Thyroid gland (tissue), 4 donors: ENCODE measurements around the gene DCAF12. TPM values are rescaled to one million over a fixed set of nuclear protein-coding genes. Genes with fewer than 3 reads are reported as not detected.

Experiments used
- DNase-seq, 2 donors: peaks; one replicate each; pipeline ENCODE4 v3.0.0-alpha.2; 2019
- H3K27ac ChIP-seq, 3 donors: fragments of 200-600 bp; sonication (generic); 1 replicate in 2 of 3; 2 replicates in 1 of 3; pipeline ENCODE4 v1.5.1; 2016 to 2019; ENCODE audit warnings: mild to moderate bottlenecking in 1 of 3, moderate library complexity in 1 of 3
- H3K27me3 ChIP-seq: fragments of 200-600 bp; sonication (generic); one replicate; pipeline ENCODE4 v1.5.1; 2019
- H3K36me3 ChIP-seq, 2 donors: fragments of 200-600 bp; sonication (generic); one replicate each; pipeline ENCODE4 v1.5.1; 2016 to 2019
- H3K4me1 ChIP-seq, 2 donors: fragments of 200-600 bp; sonication (generic); one replicate each; pipeline ENCODE4 v1.5.1; 2017 to 2019
- H3K4me3 ChIP-seq, 3 donors: fragments of 200-600 bp; sonication (generic); replicated peaks in 1 of 3; 1 replicate in 2 of 3; 2 replicates in 1 of 3; pipeline ENCODE4 v1.5.1; 2016; ENCODE audit warnings: mild to moderate bottlenecking in 1 of 3
- H3K9me3 ChIP-seq: fragments of 200-600 bp; sonication (generic); one replicate; pipeline ENCODE4 v1.5.1; 2017
- POLR2A ChIP-seq, 2 donors: fragments of 450-650 bp; IDR thresholded peaks; one replicate each; pipeline ENCODE4 v1.6.1; 2017; ENCODE audit warnings: antibody characterized with exemption in 2 of 2, mild to moderate bottlenecking in 2 of 2, moderate library complexity in 1 of 2
- WGBS, 2 donors: methylation state at CpG; one replicate each; pipeline ENCODE4 v1.1.5; 2017; 5-methylcytosine and 5-hydroxymethylcytosine counted together
- intact Hi-C: fragments of 100-400 bp; cut with DNase I; formaldehyde crosslinking; loops from one replicate; pipeline ENCODE4 v1.15.1; 2023
- total RNA-seq, 4 donors: library from RNA; depleted of rRNA; stranded (reverse); fragments of >200 nt; gene quantifications; one replicate each; pipeline ENCODE4 v1.2.3, GENCODE V29; 2016
- TF ChIP-seq, protein P1 (sequence below), 6 experiments: fragments of 200-600 bp in 3 of 6; fragments of 450-650 bp in 3 of 6; sonication (generic) in 3 of 6; IDR thresholded peaks; one replicate each; pipeline ENCODE4 v1.5.1; 2016 to 2019; ENCODE audit warnings: antibody characterized with exemption in 6 of 6, mild to moderate bottlenecking in 2 of 6, inconsistent platforms in 1 of 6, moderate library complexity in 1 of 6

DCAF12 gene
- total RNA-seq, 4 donors from 2014 or later: 28.1 to 32.5 (median 31.6) TPM

DNA sequence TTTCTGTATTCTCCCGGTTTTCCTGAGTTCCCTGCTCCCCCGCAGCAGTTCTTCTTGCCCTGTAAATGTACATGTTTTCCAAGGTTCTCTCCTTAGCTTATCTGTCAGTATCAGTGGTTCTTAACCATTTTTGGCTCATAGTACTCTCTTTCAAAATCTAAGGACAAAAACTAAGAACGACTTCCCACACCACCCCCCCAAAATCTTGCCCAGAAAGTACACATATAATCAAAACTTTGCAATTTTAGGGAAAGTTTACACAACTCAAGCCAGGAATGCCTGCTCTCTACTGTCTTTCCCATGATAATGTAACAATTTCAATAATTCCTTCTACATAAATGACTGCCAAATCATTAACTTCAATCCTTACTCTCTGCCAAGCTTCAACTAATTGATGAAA lies 4.5 kb downstream of the DCAF12 start:
- no peak for TF ChIP-seq POLR2A (IDR thresholded peaks at IDR 0.05)
- TF ChIP-seq, protein P1, sequence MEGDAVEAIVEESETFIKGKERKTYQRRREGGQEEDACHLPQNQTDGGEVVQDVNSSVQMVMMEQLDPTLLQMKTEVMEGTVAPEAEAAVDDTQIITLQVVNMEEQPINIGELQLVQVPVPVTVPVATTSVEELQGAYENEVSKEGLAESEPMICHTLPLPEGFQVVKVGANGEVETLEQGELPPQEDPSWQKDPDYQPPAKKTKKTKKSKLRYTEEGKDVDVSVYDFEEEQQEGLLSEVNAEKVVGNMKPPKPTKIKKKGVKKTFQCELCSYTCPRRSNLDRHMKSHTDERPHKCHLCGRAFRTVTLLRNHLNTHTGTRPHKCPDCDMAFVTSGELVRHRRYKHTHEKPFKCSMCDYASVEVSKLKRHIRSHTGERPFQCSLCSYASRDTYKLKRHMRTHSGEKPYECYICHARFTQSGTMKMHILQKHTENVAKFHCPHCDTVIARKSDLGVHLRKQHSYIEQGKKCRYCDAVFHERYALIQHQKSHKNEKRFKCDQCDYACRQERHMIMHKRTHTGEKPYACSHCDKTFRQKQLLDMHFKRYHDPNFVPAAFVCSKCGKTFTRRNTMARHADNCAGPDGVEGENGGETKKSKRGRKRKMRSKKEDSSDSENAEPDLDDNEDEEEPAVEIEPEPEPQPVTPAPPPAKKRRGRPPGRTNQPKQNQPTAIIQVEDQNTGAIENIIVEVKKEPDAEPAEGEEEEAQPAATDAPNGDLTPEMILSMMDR (IDR thresholded peaks at IDR 0.05): no peak
- H3K4me3 ChIP-seq: no peak overlapping the region
- no peaks in the 10 kb centered on the region for H3K9me3 ChIP-seq
- peaks cover 19 to 31% of the 10 kb centered on the region in 2 donors for H3K4me1 ChIP-seq
- intact Hi-C loops: no loop called here
- no peak overlapping the region for H3K27ac ChIP-seq
- 83 to 87% methylated on average over 3 of the region's 3 CpGs for WGBS, 2 donors
- peaks cover 3 to 7% of the 10 kb centered on the region in 2 donors for H3K36me3 ChIP-seq
- no peak for DNase-seq
- H3K27me3 ChIP-seq: no peaks in the 10 kb centered on the region

DNA sequence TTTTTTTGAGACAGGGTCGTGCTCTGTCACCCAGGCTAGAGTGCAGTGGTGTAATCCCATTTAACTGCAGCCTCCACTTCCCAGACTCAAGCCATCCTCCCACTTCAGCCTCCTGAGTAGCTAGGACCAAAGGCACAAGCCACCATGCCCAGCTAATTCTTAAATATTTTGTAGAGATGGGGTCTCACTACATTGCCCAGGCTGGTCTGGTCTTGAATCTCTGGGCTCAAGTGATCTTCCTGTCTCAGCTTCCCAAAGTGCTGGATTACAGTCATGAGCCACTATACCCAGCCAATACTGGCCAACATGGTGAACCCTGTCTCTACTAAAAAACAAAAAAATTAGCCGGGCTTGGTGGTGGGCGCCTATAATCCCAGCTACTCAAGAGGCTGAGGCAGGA lies 6.8 kb downstream of the DCAF12 start:
- Histone ChIP-seq H3K27me3 (no peaks in the 10 kb centered on the region), H3K27ac (no peak overlapping the region), H3K4me1 (peaks cover 4 to 22% of the 10 kb centered on the region in 2 donors), H3K36me3 (peaks cover 7% of the 10 kb centered on the region in 2 donors), H3K9me3 (no peaks in the 10 kb centered on the region), H3K4me3 (no peak overlapping the region)
- intact Hi-C loops: no loop called here
- no peak for DNase-seq
- WGBS, 2 donors: 92 to 96% methylated on average over 3 of the region's 3 CpGs
- TF ChIP-seq, protein P1 (IDR thresholded peaks at IDR 0.05): no peak
- no peak for TF ChIP-seq POLR2A (IDR thresholded peaks at IDR 0.05)

DNA sequence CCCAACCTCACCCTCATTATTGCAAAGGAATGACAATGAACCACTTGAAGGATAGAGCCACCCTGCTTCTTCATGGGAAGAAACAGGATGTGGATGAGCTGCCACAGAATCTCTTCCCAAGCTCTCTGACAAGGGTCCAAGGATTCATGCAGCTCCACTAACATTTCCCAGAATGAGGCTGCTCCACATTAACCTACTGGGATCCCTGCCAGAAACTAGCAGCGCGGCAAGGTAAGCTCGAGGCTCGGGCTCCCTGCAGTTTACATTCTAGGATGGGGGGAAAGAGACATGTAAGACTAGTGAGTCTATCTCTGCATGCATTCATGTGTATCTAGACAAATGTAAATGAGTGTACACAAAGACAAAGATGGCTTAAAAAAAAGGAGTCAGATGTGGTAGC lies 12.1 kb downstream of the DCAF12 start:
- peak; percentile 37 to 50 for DNase-seq
- WGBS, 2 donors: 19 to 24% methylated on average over 4 of the region's 4 CpGs
- Histone ChIP-seq H3K4me3 (no peak overlapping the region), H3K36me3 (peaks cover 0 to 7% of the 10 kb centered on the region in 2 donors), H3K9me3 (no peaks in the 10 kb centered on the region), H3K27ac (no peak overlapping the region), H3K4me1 (peaks cover 0 to 9% of the 10 kb centered on the region in 2 donors), H3K27me3 (no peaks in the 10 kb centered on the region)
- intact Hi-C loops: no loop called here
- no peak for TF ChIP-seq POLR2A (IDR thresholded peaks at IDR 0.05)
- TF ChIP-seq, protein P1 (IDR thresholded peaks at IDR 0.05): no peak

DNA sequence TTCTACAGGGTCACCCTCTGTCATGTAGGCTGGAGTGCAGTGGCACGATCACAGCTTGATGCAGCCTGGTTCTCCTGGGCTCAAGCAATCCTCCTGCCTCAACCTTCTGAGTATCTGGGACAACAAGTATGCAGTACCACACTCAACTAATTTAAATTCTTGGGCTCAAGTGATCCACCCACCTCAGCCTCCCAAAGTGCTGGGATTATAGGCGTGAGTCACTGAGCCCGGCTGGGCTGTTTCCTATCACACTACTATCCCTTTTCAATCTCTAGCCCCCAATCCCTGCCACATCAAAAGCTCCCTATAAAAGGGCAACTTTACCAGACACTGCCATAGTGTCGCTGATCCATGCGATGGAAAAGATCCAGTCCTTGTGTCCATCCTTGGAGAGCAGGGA lies 20.4 kb downstream of the DCAF12 start:
- H3K27me3 ChIP-seq: no peaks in the 10 kb centered on the region
- H3K4me1 ChIP-seq: no peaks in the 10 kb centered on the region
- H3K27ac ChIP-seq: no peak overlapping the region
- no peaks in the 10 kb centered on the region for H3K9me3 ChIP-seq
- TF ChIP-seq, protein P1 (IDR thresholded peaks at IDR 0.05): no peak
- no peak for TF ChIP-seq POLR2A (IDR thresholded peaks at IDR 0.05)
- H3K36me3 ChIP-seq: peaks cover 55 to 64% of the 10 kb centered on the region in 2 donors
- H3K4me3 ChIP-seq: no peak overlapping the region
- no peak for DNase-seq
- WGBS, 2 donors: 98% methylated on average over 5 of the region's 5 CpGs
- intact Hi-C loops: no loop called here

DNA sequence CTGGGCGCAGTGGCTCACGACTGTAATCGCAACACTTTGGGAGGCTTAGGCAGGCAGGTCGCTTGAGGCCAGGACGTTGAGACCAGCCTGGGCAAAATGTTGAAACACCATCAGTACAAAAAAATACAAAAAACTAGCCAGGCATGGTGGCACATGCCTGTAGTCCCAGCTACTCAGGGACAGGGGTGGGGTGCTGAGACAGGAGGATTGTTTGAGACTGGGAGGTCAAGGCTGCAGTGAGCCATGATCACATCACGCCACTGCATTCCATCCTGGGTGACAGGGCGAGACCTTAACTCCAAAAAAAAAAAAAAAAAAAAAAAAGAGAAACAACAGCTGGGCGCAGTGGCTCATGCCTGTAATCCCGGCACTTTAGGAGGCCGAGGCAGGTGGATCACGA lies 23.7 kb downstream of the DCAF12 start:
- H3K27ac ChIP-seq: no peak overlapping the region
- intact Hi-C loops: no loop called here
- H3K36me3 ChIP-seq: peaks cover 58 to 73% of the 10 kb centered on the region in 2 donors
- WGBS, 2 donors: 86 to 94% methylated on average over 11 of the region's 11 CpGs
- no peaks in the 10 kb centered on the region for H3K27me3 ChIP-seq
- H3K4me3 ChIP-seq: no peak overlapping the region
- peaks cover 0 to 3% of the 10 kb centered on the region in 2 donors for H3K4me1 ChIP-seq
- TF ChIP-seq POLR2A (IDR thresholded peaks at IDR 0.05): no peak
- TF ChIP-seq, protein P1 (IDR thresholded peaks at IDR 0.05): no peak
- no peak for DNase-seq
- no peaks in the 10 kb centered on the region for H3K9me3 ChIP-seq
